GM21619 (cell line): ENCODE results near the gene IFT122.
"Not testable (repeated sequence)": the region's sequence is repeated elsewhere in the genome, so short reads cannot be mapped to it uniquely, and the experiment has no call there.

Experiments used
- ATAC-seq: cut with Tn5 transposase; IDR thresholded peaks from one replicate; pipeline ENCODE4 v1.9.1; 2021; ENCODE audit not compliant: unreplicated experiment

IFT122 gene

DNA sequence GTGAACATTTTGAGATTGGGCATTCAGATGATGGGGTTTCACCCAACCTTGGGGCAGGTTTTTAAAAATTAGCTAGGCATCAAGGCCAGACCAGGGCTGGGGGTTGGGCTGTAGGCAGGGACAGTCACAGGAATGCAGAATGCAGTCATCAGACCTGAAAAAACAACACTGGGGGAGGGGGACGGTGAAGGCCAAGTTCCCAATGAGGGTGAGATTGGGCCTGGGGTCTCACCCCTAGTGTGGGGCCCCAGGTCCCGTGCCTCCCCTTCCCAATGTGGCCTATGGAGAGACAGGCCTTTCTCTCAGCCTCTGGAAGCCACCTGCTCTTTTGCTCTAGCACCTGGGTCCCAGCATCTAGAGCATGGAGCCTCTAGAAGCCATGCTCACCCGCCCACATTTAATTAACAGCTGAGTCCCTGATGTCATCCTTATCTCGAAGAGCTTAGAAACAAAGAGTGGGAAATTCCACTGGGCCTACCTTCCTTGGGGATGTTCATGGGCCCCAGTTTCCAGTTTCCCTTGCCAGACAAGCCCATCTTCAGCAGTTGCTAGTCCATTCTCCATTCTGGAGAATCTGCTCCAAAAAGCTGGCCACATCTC lies 94.5 kb downstream of the IFT122 start:
- ATAC-seq = no peak

DNA sequence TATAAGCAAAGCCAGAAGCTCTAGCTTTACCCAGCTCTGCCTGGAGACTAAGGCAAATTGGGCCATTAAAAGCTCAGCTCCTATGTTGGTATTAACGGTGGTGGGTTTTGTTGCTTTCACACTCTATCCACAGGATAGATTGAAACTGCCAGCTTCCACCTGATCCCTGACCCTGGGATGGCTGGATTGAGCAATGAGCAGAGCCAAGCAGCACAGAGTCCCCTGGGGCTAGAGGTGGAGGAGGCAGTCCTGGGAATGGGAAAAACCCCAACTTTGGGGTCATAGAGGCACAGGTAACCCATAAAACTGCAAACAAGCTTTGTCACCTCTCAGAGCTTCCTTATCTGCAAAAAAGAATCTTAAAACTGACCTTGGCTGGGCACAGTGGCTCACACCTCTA lies 95.1 kb downstream of the IFT122 start:
- no peak for ATAC-seq

DNA sequence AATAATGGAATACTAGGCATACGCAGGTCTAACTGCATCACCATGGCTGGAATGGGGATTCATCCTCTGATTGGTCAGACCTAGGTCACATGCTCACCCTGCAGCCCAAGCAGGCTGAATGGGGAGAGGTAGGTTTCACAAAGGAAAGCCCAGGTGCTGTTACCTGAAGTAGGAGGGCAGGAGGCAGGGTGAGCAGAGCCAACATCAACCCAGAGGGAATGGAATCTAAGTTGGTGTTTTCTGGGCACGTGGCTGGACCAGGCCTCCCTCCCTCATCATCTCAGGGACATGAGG lies 96.3 kb downstream of the IFT122 start:
- ATAC-seq = no peak

DNA sequence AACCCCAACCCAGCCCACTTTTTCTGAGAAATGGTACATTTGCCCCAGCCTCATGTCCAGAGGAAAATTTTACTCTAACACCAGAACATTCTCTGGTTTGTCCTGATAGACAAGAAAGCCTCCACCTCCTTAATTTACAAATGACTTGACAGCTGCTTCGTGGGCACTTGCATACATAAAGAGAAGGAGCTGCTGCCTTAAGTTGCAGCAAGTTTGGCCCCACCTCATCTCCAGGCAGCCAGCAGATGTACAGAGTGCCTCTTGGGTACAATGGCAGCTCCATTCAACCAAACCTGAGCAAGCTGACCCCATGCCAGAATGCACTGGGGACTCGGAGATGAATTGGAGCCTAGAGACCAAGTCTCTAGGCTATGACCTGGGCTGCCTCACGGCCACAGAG lies 96.8 kb downstream of the IFT122 start:
- ATAC-seq = no peak

DNA sequence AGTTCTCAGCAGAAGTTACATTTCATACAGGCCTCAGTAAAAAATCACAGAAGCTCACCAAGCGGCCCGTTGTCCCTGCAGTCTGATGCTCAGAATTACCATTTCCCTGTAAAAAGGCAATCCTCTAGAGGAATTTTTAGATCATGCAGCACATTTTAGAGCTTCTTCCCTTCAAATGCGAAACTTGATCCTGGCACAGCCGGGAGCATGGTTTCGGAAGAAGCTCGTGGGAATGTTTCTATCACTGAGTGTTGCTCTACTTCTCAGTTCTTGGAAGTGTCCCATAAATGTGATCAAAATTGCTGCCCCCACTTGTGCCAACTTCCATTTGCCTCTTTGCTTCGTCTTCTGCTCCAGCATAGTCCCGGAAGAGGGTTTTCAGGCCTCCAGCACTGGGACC lies 99.2 kb downstream of the IFT122 start:
- ATAC-seq = no peak

DNA sequence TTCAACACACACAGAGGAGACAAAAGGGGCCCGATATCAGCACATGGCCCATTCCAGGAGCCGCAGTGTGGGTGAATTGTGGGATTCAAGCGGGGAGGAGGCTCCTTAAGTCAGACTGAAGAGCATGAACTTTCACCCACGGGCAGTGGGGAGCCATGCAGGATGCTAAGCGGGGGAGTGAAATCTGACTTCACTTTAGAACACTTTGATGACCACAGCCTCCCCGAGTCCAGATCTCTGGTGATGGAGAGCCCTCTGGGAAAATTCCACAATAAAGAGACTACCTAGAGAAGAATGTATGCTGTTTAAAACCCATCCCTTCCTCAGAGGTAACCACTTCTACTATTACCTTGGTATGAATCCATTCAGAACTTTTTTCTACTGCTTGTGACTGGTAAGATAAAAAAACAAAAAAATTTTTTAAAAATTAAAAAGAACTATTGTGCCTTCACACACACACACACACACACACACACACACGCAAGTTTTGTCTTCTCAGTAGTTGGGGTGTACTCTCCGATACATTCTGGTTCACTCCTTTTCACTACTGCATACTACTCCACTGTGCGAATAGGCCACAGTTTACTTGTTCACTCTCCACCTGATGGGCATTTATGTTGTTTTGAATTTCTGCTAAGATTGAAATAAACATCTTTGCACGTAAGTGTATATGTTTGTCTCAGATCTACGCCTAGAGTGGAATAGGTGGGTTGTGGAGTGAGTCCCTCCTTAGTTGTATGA lies 100.9 kb downstream of the IFT122 start:
- no peak for ATAC-seq

DNA sequence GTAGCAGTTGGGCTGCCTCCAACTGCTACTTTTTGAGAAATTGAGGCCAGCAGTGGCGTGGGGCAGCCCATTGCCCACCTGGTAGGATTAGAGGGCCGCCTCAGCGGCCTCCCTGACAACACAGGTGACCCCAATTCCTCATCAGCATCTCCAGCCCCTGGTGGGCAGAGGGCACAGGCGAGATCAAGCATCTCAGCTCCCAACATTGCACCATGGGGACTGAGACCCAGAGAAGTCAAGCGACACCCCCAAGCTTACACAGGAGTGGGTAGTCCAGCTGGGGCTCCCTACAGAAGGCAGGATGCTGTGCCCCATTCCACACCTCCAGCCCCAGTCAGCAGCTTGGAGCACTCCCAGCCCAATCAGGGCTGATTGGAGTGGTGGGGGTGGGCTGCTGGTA lies 102.7 kb downstream of the IFT122 start:
- ATAC-seq = no peak

DNA sequence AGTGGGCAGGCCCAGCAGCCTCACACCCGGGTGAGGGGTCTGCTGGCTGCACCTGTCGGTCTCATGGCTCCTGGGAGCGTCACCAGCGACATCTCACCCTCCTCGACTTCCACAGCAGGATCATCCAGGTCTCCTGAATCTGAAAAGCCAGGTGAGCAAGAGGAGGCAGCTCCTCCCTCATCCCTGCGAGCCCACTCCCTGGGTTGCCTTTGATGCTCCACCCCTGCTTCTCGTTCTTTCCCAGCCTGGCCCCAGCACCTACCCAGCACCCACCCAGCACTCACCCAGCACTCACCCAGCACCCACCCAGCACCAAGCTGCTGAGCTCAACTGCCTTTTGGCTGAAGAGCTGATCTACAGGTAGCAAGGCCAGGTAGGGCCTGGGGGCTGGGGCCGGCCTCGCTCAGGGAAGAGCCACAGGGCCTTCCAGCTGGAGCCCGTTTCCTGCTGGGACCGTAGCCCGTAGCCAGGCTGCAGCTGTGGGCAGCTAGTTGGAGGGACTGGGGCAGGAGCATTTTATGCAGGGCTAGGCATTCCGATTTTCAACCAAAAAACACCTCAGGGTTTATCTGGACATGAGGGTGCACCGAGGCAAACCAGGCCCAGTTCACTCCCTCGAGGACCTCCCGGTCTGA lies 103.2 kb downstream of the IFT122 start, which contains the start of gene H1-8:
TSS of gene H1-8 (plus strand) at position 20 of the 635 bp plus-strand sequence. CDS start at position 64, 44 bp downstream.
- no peak for ATAC-seq

DNA sequence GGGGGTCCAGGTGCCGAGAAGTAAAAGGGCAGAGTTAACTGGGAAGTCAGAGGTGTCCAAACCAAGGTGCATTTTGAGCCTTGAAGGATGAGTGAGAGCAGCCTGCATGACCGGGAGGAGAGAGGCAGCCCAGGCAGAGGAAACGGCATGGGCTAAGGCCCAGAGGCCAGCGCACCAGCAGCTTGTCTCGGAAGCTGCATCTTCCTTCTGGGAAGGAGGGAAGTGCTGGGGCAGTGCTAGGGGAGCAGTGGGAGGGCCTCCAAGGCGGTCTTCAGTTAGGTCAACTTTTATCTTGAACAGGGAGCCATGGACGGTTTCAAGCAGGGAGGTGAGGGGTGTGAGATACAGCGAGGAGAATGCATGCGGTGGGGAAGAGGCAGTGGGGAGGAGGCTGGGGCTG lies 104.0 kb downstream of the IFT122 start:
- ATAC-seq = no peak

DNA sequence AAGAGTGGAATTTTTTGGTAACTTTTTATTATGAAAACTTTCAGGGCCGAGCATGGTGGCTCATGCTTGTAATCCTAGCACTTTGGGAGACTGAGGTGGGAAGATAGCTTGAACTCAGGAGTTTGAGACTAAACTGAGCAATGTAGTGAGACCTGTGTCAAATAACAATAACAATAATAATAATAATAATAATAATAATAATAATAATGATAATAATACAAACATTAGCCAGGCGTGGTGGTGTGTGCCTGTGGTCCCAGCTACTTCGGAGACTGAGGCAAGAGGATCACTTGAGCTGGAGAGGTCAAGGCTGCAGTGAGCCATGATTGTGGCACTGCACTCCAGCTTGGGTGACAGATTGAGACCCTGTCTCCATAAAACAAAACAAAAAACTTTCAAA lies 105.9 kb downstream of the IFT122 start:
- not testable (repeated sequence) for ATAC-seq

DNA sequence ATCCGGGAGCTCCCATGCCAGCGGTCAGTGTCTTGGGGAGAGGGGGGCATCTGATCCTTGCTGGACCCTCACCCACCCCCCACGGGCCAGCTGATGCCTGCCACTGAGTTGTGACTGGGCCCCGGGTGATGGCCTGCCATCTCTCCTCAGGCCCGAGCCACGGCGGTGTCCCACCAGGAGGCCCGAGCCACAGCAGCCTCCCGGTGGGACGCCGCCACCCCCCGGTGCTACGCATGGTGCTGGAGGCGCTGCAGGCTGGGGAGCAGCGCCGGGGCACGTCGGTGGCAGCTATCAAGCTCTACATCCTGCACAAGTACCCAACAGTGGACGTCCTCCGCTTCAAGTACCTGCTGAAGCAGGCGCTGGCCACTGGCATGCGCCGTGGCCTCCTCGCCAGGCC lies 107.2 kb downstream of the IFT122 start:
- no peak for ATAC-seq

DNA sequence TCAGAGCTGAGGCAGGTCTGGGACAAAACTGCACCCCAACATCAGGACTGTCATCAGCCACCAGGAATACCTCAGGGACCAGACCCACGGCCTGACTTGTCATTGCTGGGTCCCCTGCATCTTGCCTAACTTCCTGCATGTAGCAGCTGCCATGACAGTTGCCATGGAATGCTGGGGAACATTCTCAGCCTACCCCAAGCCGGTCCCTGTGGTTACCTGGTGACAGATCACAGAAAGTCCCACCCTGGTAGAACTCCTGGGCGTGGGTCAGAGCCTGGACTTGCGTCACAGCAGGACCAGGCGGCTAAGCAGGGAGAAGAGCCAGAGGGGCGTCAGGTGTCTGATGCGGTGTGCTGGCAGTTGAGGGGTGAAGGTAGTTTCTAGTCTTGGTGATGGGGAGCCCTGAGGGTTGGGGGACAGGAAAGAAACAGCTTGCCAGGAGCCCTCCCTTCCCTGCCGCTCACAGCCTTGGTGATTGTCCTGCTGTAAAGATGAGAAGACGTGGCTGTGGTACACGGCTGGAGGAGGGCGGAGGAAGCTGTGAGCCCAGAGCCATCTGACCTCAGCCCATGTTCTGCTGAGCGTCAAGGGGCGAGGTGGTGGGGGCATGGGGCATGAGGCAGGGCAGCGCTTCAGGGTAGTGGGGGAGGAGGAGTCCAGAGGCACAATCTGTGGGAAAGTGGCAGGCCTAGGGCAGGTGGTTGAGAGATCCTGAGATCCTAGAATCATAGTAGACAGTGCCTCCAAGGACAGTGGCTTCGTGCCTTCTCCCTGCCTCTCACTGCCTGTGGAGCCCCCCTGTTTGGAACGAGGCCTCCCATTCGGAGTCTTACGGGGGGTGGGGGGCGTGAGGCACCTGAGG lies 108.3 kb downstream of the IFT122 start:
- ATAC-seq = no peak

DNA sequence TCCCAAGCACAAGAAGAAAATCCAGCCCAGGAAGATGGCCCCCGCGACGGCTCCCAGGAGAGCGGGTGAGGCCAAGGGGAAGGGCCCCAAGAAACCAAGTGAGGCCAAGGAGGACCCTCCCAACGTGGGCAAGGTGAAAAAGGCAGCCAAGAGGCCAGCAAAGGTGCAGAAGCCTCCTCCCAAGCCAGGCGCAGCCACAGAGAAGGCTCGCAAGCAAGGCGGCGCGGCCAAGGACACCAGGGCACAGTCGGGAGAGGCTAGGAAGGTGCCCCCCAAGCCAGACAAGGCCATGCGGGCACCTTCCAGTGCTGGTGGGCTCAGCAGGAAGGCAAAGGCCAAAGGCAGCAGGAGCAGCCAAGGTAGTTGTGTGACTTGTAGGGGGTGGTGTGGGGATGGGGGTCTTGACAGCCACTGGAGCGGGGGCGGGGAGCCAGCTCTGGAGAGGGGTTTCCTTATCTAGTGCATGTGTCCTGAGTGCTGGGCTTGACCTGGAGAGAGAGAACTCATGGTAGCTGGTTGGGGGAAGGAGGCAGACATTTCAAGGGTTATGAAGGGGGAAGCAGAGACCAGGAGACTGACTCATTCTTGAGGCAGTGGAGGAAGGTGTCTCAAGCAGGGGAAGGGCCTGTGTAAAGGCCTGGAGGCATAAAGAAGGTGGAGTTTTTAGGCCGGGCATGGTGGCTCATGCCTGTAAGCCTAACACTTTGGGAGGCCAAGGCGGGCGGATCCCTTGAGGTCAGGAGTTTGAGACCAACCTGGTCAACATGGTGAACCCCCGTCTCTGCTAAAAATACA lies 109.2 kb downstream of the IFT122 start:
- ATAC-seq = no peak

DNA sequence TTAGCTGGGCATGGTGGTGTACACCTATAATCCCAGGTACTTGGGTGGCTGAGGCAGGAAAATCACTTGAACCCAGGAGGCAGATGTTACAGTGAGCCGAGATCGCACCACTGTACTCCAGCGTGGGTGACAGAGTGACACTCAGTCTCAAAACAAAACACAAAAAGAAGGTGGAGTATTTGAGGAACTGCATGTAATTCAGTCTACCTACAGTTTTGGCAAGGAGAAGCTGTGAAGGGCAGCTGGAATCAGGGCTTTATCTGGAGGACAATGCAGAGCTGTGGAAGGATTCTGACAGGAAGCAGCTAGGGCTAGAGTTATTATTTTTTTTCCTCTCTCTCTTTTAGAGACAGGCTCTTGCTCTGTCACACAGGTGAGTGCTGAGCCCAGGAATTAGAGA lies 109.8 kb downstream of the IFT122 start:
- ATAC-seq = no peak

DNA sequence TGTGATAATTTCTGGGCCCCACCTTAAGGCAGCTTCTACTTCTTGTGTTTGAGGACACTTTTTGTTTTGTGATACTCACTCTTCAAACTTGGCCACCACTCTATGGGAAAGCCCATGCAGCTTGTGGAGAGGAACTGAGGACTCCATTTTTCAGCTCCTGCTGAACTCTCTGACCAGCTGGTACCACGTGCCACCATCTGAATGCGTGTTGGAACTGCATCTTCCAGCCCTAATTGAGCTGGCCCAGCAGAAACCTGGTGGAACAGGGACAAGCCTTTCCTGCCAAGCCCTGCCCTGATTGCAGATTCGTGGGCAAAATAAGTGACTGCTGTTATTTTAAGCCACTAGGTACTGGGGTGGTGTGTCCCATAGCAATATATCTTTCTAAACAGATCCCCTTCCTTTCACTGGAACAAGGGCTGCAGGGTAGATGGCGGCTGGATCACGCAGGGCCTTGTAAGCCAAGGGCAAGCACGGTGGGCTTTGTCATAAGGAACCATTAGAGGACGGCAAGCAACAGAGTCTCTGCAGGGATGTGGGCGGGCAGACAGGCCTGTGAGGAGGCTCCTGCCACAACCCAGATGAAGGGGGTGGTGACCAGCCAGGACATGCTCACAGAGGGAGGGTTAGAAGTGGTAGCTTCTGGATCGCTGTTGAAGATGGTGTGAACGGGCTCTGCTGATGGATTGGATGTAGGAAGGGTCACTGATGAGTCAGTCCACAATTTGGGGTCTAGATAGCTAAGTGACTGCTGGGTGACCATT lies 112.4 kb downstream of the IFT122 start:
- no peak for ATAC-seq

DNA sequence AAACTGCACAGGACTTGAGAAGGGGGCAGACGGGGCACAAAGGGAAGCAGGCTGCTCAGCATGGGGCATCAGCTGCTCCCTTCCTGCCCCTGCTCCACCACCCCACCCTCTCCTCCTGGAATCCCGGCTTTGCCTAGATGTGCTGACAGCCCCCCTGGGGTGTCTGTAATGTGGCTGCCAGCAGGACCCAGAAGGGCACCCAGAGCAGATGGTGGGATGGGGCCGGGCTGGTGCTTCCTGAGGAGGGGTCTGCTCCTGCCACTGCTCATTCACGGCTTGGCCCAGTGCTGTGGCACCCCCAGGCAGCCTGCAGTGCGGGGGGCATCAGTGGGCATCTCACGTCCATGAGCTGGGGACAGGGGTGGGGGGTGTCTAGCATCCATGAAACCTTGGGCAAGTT lies 113.1 kb downstream of the IFT122 start:
- no peak for ATAC-seq

DNA sequence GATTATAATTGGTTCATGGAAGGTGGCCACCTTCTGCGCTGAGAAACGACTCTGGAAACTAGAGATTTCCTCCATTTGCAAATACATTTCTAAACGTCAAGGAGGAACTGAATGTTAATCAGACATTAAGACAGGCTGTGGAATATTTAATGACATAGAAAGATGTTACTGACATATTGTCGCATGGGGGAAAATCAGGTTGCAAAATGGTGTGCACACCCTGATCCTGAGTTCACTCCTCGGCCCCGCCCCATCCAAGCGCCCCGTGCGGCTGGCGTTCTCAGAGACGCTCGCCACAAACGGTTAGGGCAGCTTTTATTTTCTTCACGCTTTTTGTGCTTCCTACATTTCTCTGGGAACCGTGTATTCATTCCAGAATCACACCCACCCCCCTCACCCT lies 113.7 kb downstream of the IFT122 start:
- ATAC-seq = no peak

DNA sequence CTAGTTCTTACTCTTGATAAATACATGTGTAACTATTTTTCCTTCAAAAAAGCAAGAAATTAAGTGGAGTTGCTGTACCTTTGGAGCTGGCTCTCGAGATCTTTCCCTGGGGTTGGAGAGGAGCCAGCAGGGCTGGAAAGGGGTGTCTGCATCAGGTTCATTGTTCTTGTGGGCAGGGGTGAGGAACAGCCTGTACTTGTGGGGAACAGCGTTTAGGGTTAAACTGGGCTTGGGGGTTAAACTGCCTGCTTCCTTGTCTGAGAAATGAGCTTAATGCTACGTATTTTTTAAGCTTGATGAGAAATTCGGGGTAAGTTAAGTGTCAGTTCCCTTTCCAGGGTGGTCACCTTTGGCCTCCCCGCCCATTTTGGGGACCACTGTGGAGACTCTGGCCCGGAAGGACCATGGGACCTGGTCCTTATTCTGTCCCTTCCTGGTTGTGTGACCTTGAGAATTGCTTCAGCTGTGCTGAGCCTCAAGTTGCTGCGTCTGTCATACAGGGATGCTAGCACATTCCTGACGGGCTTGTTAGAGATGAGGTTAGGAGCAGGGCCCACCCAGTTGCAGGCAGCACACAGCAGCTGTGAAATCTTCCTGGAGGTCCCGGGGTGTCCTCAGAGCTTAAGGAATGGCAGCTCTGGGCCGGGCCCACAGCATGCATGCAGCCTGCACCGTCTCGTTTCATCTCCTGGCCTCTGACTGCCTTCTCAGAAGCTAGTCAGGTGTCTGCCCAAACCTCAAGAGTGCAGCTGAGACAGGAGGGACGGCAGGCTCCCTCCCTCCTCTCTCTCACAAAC lies 114.5 kb downstream of the IFT122 start:
- no peak for ATAC-seq

DNA sequence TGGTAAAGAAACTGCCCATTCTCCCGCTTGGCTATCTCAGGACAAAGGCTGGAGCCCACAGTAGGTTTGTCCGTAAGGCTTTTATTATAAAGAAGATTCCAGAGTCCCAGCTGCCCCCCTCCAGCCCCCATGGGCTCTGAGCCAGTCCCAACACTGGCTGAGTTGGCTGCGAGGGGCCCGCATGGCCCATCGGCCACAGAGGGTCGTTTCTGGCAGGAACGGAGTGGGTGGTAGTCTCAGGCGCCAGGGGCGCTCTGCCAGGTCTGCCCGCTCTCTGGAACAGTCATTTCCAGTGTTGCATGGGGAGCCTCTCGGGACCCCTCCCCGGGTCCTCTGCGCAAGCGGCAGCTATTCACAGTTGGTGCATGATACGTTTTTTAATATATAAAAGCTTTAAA lies 115.1 kb downstream of the IFT122 start:
- ATAC-seq = no peak
